ENCODE measurements around the gene CCDC122. TPM values are rescaled to one million over a fixed set of nuclear protein-coding genes. Genes with fewer than 3 reads are reported as not detected.

Gene CCDC122
- total and polyA plus RNA-seq, 10 of the 15 experiments (the other 5 are each of a cell fraction or from before 2014, with no cell fraction given): 1.0 to 4.5 (median 2.9) TPM; not detected in 1

- TF ChIP-seq EGR1 (IDR thresholded peaks at IDR 0.05; ENCODE audit: borderline replicate concordance in 1 of 2, low read depth in 2 of 2, low read length in 2 of 2): no peak
These were observed 31.4 kb downstream of the CCDC122 start (continued) for GRCh38 chr13:43848001-43848649.

GRCh38 chr13:43846496-43847158 lies 32.9 kb downstream of the CCDC122 start:
- Histone ChIP-seq H2AFZ (ENCODE audit: control insufficient read depth, low read depth, low read length) (no peak overlapping the region), H3K27me3 (replicated peaks in 1 of 2; ENCODE audit: control insufficient read depth in 2 of 2, insufficient read depth in 2 of 2, low read length in 1 of 2) (no peaks in the 10 kb centered on the region), H4K20me1 (ENCODE audit: control insufficient read depth, insufficient read depth) (no peaks in the 10 kb centered on the region), H3K9me3 (replicated peaks; ENCODE audit: control insufficient read depth, insufficient read depth, low read length) (peaks cover 3% of the 10 kb centered on the region; the same call in 2 of the 3 replicates), H3K4me2 (ENCODE audit: control insufficient read depth, insufficient read depth) (no peak overlapping the region), H3K4me1 (ENCODE audit: control insufficient read depth, insufficient read depth, low read length) (no peaks in the 10 kb centered on the region), H3K9ac (ENCODE audit: control insufficient read depth, insufficient read depth, low read length) (no peak overlapping the region), H3K36me3 (ENCODE audit: control insufficient read depth in 2 of 2, insufficient read depth in 2 of 2, low read length in 1 of 2) (no peaks in the 10 kb centered on the region), H3K27ac (ENCODE audit: control insufficient read depth, insufficient read depth) (no peak overlapping the region), H3K4me3 (no peak overlapping the region), H3K79me2 (ENCODE audit: control insufficient read depth, insufficient read depth, low read length) (no peaks in the 10 kb centered on the region)
- CTCF ChIA-PET: no interaction called here
- FAIRE-seq: no peak
- no peak for DNase-seq (ENCODE audit: low read depth, low spot score)
- in situ Hi-C loops (cut with MboI): no loop called here
- WGBS (ENCODE audit: insufficient coverage, insufficient replicate concordance, low lambda C conversion rate, missing lambda C conversion rate): 81% methylated on average over 3 of the region's 3 CpGs
- no peak for ATAC-seq
- intact Hi-C loops (cut with micrococcal nuclease; ENCODE audit: unreplicated experiment): no loop called here
- BruUV-seq (replicated peaks): no TSS peak
- TF ChIP-seq PBX3 (IDR thresholded peaks at IDR 0.05; ENCODE audit: insufficient replicate concordance, low read depth, low read length) (no peak), ZNF687 (IDR thresholded peaks at IDR 0.05) (no peak), ZSCAN29 (IDR thresholded peaks at IDR 0.05) (no peak), RFX5 (IDR thresholded peaks at IDR 0.05; ENCODE audit: low read depth, low read length) (no peak), TCF3 (IDR thresholded peaks at IDR 0.05; ENCODE audit: borderline replicate concordance, insufficient read depth, low read depth, low read length) (no peak), KLF5 (IDR thresholded peaks at IDR 0.05; ENCODE audit: partially characterized antibody) (no peak), SIX5 (IDR thresholded peaks at IDR 0.05; ENCODE audit: low read depth, low read length, severe bottlenecking) (no peak), EGR1 (IDR thresholded peaks at IDR 0.05; ENCODE audit: borderline replicate concordance in 1 of 2, low read depth in 2 of 2, low read length in 2 of 2) (no peak), CBX5 (IDR thresholded peaks at IDR 0.05; ENCODE audit: low read depth) (no peak)
- POLR2A ChIA-PET: no interaction called here
- RAD21 ChIA-PET (ENCODE audit: unreplicated experiment): no interaction called here
- SMC1A ChIA-PET (ENCODE audit: uncharacterized antibody, unreplicated experiment): no interaction called here
